DND-41 (cell line): Measurements from ENCODE around the gene ZBTB6.
"Not testable (repeated sequence)": the region's sequence is repeated elsewhere in the genome, so short reads cannot be mapped to it uniquely, and the experiment has no call there.

Experiments
- ATAC-seq: fragments of 200-7000 bp; cut with Tn5 transposase; 3 replicates; pipeline ENCODE4 v1.9.1; 2021; ENCODE audit warnings: low read depth; ENCODE audit not compliant: insufficient read depth
- DNase-seq: peaks from one replicate; pipeline ENCODE4 v3.0.0-alpha.2; 2020
- H2AFZ ChIP-seq: 2 replicates; pipeline ENCODE4 v1.6.0; 2012; ENCODE audit warnings: low read depth, low read length
- H3K27ac ChIP-seq: 2 replicates; pipeline ENCODE4 v1.5.1; 2012; ENCODE audit warnings: low read length, inconsistent platforms
- H3K27me3 ChIP-seq: fragments of 200-600 bp; sonication (generic); 2 replicates; pipeline ENCODE4 v1.6.0; 2012; ENCODE audit warnings: low read length, mild to moderate bottlenecking, inconsistent platforms; ENCODE audit not compliant: insufficient read depth, poor library complexity
- H3K36me3 ChIP-seq: 2 replicates; pipeline ENCODE4 v1.5.1; 2012; ENCODE audit warnings: low read length, inconsistent platforms; ENCODE audit not compliant: insufficient read depth
- H3K4me1 ChIP-seq: 2 replicates; pipeline ENCODE4 v1.5.1; 2012; ENCODE audit warnings: mild to moderate bottlenecking, low read length; ENCODE audit not compliant: insufficient read depth
- H3K4me2 ChIP-seq: 2 replicates; pipeline ENCODE4 v1.6.0; 2012; ENCODE audit warnings: mild to moderate bottlenecking, moderate library complexity, low read length, inconsistent platforms; ENCODE audit not compliant: insufficient read depth
- H3K4me3 ChIP-seq, 2 experiments: fragments of 200-600 bp in 1 of 2; shearing (Covaris generic) in 1 of 2; 2 replicates each; pipeline ENCODE4 v1.5.1; 2012 to 2016; ENCODE audit warnings: inconsistent platforms in 2 of 2, low read length in 2 of 2, mild to moderate bottlenecking in 2 of 2, low read depth in 1 of 2, moderate library complexity in 1 of 2
- H3K79me2 ChIP-seq: 2 replicates; pipeline ENCODE4 v1.6.0; 2012; ENCODE audit warnings: low read length, inconsistent platforms; ENCODE audit not compliant: insufficient read depth
- H3K9ac ChIP-seq: 2 replicates; pipeline ENCODE4 v1.6.0; 2012; ENCODE audit warnings: low read depth, mild to moderate bottlenecking, inconsistent platforms, low read length, moderate library complexity
- H3K9me3 ChIP-seq: 2 replicates; pipeline ENCODE4 v1.5.1; 2012; ENCODE audit warnings: low read length, moderate library complexity, mild to moderate bottlenecking, inconsistent platforms; ENCODE audit not compliant: insufficient read depth, severe bottlenecking
- H4K20me1 ChIP-seq: 2 replicates; pipeline ENCODE4 v1.6.0; 2012; ENCODE audit warnings: low read length; ENCODE audit not compliant: insufficient read depth
- CTCF ChIP-seq: IDR thresholded peaks from 2 replicates; pipeline ENCODE4 v1.5.1; 2012; ENCODE audit warnings: borderline replicate concordance, low read length, moderate library complexity, mild to moderate bottlenecking; ENCODE audit not compliant: poor library complexity, severe bottlenecking; ENCODE audit errors: extremely low read depth
- EZH2 ChIP-seq: IDR thresholded peaks from 3 replicates; pipeline ENCODE4 v1.6.1; 2012; ENCODE audit warnings: borderline replicate concordance, low read depth, mild to moderate bottlenecking, moderate library complexity, low read length, inconsistent platforms; ENCODE audit not compliant: severe bottlenecking

The ZBTB6 gene

GRCh38 chr9:122875523-122875922, 37.6 kb downstream of the ZBTB6 start:
- no peak for TF ChIP-seq CTCF
- no peak for TF ChIP-seq EZH2
- Histone ChIP-seq H3K9ac (no peak overlapping the region), H3K79me2 (no peaks in the 10 kb centered on the region), H3K27ac (no peak overlapping the region), H3K4me1 (no peaks in the 10 kb centered on the region), H2AFZ (no peak overlapping the region), H3K4me3 (no peak overlapping the region), H3K36me3 (peaks cover 70% of the 10 kb centered on the region), H3K27me3 (no peaks in the 10 kb centered on the region), H3K4me2 (no peak overlapping the region), H3K9me3 (no peaks in the 10 kb centered on the region), H4K20me1 (no peaks in the 10 kb centered on the region)
- DNase-seq = no peak
- ATAC-seq = no peak

GRCh38 chr9:122867276-122867675, 45.8 kb downstream of the ZBTB6 start:
- peaks cover 43% of the 10 kb centered on the region for H3K36me3 ChIP-seq
- not testable (repeated sequence) for H3K9ac ChIP-seq, H3K79me2 ChIP-seq, H3K9me3 ChIP-seq, H3K4me1 ChIP-seq, DNase-seq, H4K20me1 ChIP-seq, H2AFZ ChIP-seq, H3K4me2 ChIP-seq, H3K27ac ChIP-seq, H3K27me3 ChIP-seq, H3K4me3 ChIP-seq, ATAC-seq

DNA sequence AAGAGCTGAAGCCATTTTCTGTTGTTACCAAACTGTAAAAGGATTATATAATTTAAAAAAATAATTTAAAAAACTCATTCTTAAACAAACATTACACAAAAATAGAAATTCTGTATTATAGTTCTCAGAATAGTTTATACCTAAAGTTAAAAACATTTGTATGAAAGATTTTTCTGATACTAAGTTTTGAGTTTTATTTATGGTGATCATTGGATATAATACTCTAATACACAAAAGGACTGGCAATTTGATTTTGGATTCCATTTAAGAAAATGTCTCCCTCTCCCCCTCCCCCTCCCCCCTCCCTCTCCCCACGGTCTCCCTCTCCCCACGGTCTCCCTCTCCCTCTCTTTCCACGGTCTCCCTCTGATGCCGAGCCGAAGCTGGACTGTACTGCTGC, 47.0 kb downstream of the ZBTB6 start:
- no peak overlapping the region for H3K4me3 ChIP-seq
- H4K20me1 ChIP-seq = no peaks in the 10 kb centered on the region
- H3K27ac ChIP-seq = no peak overlapping the region
- no peaks in the 10 kb centered on the region for H3K9me3 ChIP-seq
- no peak overlapping the region for H3K4me2 ChIP-seq
- no peaks in the 10 kb centered on the region for H3K79me2 ChIP-seq
- H3K9ac ChIP-seq = no peak overlapping the region
- no peak for DNase-seq
- ATAC-seq = no peak
- no peak for TF ChIP-seq EZH2
- no peaks in the 10 kb centered on the region for H3K27me3 ChIP-seq
- no peak overlapping the region for H2AFZ ChIP-seq
- peaks cover 42% of the 10 kb centered on the region for H3K36me3 ChIP-seq
- no peaks in the 10 kb centered on the region for H3K4me1 ChIP-seq

DNA sequence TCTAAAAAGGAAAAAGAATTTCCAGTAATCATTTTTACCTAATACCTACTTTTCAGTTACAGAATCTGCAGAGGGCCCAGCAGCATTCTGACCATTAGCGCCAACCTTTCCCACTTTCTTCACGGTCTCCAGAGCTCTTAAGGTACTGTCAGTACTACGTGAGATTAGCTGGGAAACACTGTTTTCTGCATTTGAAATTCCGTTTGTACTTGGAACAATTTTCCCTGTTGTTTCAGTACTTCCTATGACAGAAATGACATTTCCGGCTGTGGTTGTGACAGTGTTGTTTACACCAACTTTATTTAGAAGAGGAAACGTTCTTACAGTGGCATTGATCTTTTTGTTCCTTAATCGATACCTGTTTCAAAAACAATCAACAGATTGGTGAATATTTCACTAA, 47.8 kb downstream of the ZBTB6 start:
- no peak for TF ChIP-seq EZH2
- TF ChIP-seq CTCF = no peak
- H3K4me1 ChIP-seq = no peaks in the 10 kb centered on the region
- H3K27me3 ChIP-seq = no peaks in the 10 kb centered on the region
- no peak overlapping the region for H3K9ac ChIP-seq
- H3K79me2 ChIP-seq = no peaks in the 10 kb centered on the region
- no peak overlapping the region for H3K4me2 ChIP-seq
- ATAC-seq = no peak
- H2AFZ ChIP-seq = no peak overlapping the region
- no peaks in the 10 kb centered on the region for H3K9me3 ChIP-seq
- peaks cover 35% of the 10 kb centered on the region for H3K36me3 ChIP-seq
- H3K27ac ChIP-seq = no peak overlapping the region
- no peak for DNase-seq
- H4K20me1 ChIP-seq = no peaks in the 10 kb centered on the region
- H3K4me3 ChIP-seq = no peak overlapping the region

- no peaks in the 10 kb centered on the region for H3K79me2 ChIP-seq
- ATAC-seq (no peak), DNase-seq (no peak)
- TF ChIP-seq EZH2 = no peak
- no peak for TF ChIP-seq CTCF
- no peak overlapping the region for H3K9ac ChIP-seq
- no peak overlapping the region for H3K4me3 ChIP-seq
- no peaks in the 10 kb centered on the region for H3K27me3 ChIP-seq
- H2AFZ ChIP-seq = no peak overlapping the region
- H3K9me3 ChIP-seq = no peaks in the 10 kb centered on the region
- H4K20me1 ChIP-seq = no peaks in the 10 kb centered on the region
- H3K4me2 ChIP-seq = no peak overlapping the region
- no peaks in the 10 kb centered on the region for H3K4me1 ChIP-seq
- H3K36me3 ChIP-seq = peaks cover 36% of the 10 kb centered on the region
- no peak overlapping the region for H3K27ac ChIP-seq
Measured at GRCh38 chr9:122863407-122863806, 49.7 kb downstream of the ZBTB6 start.
